WTC11 (cell line): Measurements from ENCODE around the gene KRT86.
"Not testable (repeated sequence)": the region's sequence is repeated elsewhere in the genome, so short reads cannot be mapped to it uniquely, and the experiment has no call there.

Experiments used
- JUN ChIP-seq: sonication (generic); formaldehyde crosslinking; IDR thresholded peaks from 2 replicates; pipeline ENCODE4 v1.8.0; 2023; ENCODE audit warnings: mild to moderate bottlenecking, missing genetic modification reagents
- NFATC4 ChIP-seq: fragments of 250-450 bp; sonication (Bioruptor Pico); IDR thresholded peaks from 2 replicates; pipeline ENCODE4 v1.9.0; 2021; ENCODE audit warnings: mild to moderate bottlenecking
- SP1 ChIP-seq: sonication (generic); formaldehyde crosslinking; conservative IDR thresholded peaks from 2 replicates; pipeline ENCODE4 v1.8.1; 2022; ENCODE audit warnings: missing genetic modification reagents
- TCF7 ChIP-seq: sonication (generic); formaldehyde crosslinking; IDR thresholded peaks from 2 replicates; pipeline ENCODE4 v1.8.0; 2022; ENCODE audit warnings: mild to moderate bottlenecking, low read depth, missing genetic modification reagents, moderate library complexity
- TF ChIP-seq, protein P1 (sequence below): sonication (generic); formaldehyde crosslinking; IDR thresholded peaks from 2 replicates; pipeline ENCODE4 v1.8.1; 2023; ENCODE audit warnings: mild to moderate bottlenecking, missing genetic modification reagents, moderate library complexity
- TF ChIP-seq, protein P2 (sequence below): fragments of 200-600 bp; IDR thresholded peaks from 2 replicates; pipeline ENCODE4 v1.8.0; 2022; ENCODE audit warnings: antibody characterized with exemption
- TF ChIP-seq, protein P3 (sequence below): sonication (generic); formaldehyde crosslinking; IDR thresholded peaks from 2 replicates; pipeline ENCODE4 v1.8.0; 2022; ENCODE audit warnings: mild to moderate bottlenecking, missing genetic modification reagents
- TF ChIP-seq, protein P4 (sequence below): sonication (generic); formaldehyde crosslinking; IDR thresholded peaks from 2 replicates; pipeline ENCODE4 v1.8.1; 2022; ENCODE audit warnings: low read depth, missing genetic modification reagents, borderline replicate concordance

DNA sequence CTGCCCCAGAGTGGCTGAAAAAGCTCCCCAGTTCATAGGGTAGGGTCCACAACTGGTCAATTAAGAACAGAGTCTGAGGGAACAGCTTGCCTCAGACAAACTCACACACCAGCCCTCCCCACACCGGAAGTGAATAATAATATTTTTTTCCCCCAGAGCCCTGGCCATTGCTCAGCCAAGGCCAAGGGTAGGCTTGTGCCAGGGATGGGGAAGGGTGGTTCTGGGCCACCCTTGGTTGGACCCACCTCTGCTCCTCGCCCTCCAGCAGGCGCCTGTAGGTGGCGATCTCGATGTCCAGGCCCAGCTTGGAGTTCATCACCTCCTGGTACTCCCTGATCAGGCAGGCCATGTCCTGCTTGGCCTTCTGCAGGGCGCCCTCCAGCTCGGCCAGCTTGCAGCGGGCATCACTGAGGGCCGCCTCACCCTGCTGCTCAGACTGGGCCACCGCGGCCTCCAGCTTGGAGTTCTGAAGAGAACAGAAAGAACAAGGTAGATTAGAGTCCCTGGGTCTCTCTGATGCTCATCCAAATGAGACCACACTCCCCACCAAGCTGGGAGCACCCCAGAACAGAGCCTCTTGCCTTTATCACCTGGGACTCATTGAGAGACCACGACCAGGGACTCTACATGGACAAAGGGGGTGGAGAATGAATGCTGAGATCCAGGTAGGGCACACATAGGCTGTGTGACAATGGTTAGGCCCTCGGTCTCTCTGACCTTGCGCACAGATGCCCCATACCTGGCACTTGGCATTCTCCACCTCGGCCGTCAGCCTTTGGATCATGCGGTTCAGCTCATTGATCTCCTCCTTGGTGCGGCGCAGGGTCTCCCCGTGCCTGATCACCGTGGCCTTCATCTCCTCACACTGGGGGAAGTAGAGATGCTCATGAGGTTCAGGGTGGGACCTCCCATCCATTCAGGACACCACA is 12.7 kb downstream of the KRT86 start:
- TF ChIP-seq, protein P1, sequence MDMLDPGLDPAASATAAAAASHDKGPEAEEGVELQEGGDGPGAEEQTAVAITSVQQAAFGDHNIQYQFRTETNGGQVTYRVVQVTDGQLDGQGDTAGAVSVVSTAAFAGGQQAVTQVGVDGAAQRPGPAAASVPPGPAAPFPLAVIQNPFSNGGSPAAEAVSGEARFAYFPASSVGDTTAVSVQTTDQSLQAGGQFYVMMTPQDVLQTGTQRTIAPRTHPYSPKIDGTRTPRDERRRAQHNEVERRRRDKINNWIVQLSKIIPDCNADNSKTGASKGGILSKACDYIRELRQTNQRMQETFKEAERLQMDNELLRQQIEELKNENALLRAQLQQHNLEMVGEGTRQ (CRISPR knock-in tag): not testable (repeated sequence)
- TF ChIP-seq, protein P2, sequence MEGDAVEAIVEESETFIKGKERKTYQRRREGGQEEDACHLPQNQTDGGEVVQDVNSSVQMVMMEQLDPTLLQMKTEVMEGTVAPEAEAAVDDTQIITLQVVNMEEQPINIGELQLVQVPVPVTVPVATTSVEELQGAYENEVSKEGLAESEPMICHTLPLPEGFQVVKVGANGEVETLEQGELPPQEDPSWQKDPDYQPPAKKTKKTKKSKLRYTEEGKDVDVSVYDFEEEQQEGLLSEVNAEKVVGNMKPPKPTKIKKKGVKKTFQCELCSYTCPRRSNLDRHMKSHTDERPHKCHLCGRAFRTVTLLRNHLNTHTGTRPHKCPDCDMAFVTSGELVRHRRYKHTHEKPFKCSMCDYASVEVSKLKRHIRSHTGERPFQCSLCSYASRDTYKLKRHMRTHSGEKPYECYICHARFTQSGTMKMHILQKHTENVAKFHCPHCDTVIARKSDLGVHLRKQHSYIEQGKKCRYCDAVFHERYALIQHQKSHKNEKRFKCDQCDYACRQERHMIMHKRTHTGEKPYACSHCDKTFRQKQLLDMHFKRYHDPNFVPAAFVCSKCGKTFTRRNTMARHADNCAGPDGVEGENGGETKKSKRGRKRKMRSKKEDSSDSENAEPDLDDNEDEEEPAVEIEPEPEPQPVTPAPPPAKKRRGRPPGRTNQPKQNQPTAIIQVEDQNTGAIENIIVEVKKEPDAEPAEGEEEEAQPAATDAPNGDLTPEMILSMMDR: not testable (repeated sequence)
- TF ChIP-seq, protein P3, sequence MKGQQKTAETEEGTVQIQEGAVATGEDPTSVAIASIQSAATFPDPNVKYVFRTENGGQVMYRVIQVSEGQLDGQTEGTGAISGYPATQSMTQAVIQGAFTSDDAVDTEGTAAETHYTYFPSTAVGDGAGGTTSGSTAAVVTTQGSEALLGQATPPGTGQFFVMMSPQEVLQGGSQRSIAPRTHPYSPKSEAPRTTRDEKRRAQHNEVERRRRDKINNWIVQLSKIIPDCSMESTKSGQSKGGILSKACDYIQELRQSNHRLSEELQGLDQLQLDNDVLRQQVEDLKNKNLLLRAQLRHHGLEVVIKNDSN (CRISPR knock-in tag): not testable (repeated sequence)
- TF ChIP-seq NFATC4; JUN; SP1 (CRISPR knock-in tag); TCF7 (CRISPR knock-in tag): not testable (repeated sequence)
- TF ChIP-seq, protein P4, sequence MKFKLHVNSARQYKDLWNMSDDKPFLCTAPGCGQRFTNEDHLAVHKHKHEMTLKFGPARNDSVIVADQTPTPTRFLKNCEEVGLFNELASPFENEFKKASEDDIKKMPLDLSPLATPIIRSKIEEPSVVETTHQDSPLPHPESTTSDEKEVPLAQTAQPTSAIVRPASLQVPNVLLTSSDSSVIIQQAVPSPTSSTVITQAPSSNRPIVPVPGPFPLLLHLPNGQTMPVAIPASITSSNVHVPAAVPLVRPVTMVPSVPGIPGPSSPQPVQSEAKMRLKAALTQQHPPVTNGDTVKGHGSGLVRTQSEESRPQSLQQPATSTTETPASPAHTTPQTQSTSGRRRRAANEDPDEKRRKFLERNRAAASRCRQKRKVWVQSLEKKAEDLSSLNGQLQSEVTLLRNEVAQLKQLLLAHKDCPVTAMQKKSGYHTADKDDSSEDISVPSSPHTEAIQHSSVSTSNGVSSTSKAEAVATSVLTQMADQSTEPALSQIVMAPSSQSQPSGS (CRISPR knock-in tag): not testable (repeated sequence)
